Transverse colon (tissue), 4 donors: ENCODE results near the gene DOCK1. TPM values are rescaled to one million over a fixed set of nuclear protein-coding genes. Genes with fewer than 3 reads are reported as not detected.
A peak's percentile ranks its signal among the peaks of the same experiment; 100 is the strongest.

Source experiments
- DNase-seq: peaks from one replicate; pipeline ENCODE4 v3.0.0-alpha.2; 2019
- H3K27ac ChIP-seq, 4 donors: fragments of 200-600 bp; sonication (generic); 2 replicates each; pipeline ENCODE4 v1.5.1; 2016 to 2018; ENCODE audit warnings: inconsistent platforms in 4 of 4
- H3K27me3 ChIP-seq: fragments of 200-600 bp; sonication (generic); 2 replicates; pipeline ENCODE4 v1.5.1; 2017; ENCODE audit warnings: inconsistent platforms
- H3K36me3 ChIP-seq, 4 donors: fragments of 200-600 bp; sonication (generic); 2 replicates each; pipeline ENCODE4 v1.5.1; 2017 to 2019; ENCODE audit warnings: inconsistent platforms in 4 of 4
- H3K4me1 ChIP-seq, 4 donors: fragments of 200-600 bp; sonication (generic); 2 replicates each; pipeline ENCODE4 v1.5.1; 2017 to 2020; ENCODE audit warnings: inconsistent platforms in 4 of 4
- H3K4me3 ChIP-seq, 4 donors: fragments of 200-600 bp; sonication (generic); 1 replicate in 1 of 4; 2 replicates in 3 of 4; pipeline versions ENCODE4 v1.5.1 to v1.6.1; 2017 to 2019; ENCODE audit warnings: inconsistent platforms in 4 of 4
- H3K9me3 ChIP-seq, 2 donors: fragments of 200-600 bp; sonication (generic); 2 replicates each; pipeline ENCODE4 v1.5.1; 2017 to 2019; ENCODE audit warnings: inconsistent platforms in 2 of 2
- CTCF ChIP-seq, 5 experiments: fragments of 200-600 bp in 3 of 5; fragments of 450-650 bp in 2 of 5; sonication (generic) in 3 of 5; IDR thresholded peaks; 1 replicate in 2 of 5; 2 replicates in 3 of 5; pipeline ENCODE4 v1.5.1; 2016 to 2017; ENCODE audit warnings: antibody characterized with exemption in 5 of 5, inconsistent platforms in 3 of 5, mild to moderate bottlenecking in 2 of 5, moderate library complexity in 1 of 5
- EP300 ChIP-seq: sonication (generic); formaldehyde crosslinking; IDR thresholded peaks from one replicate; pipeline ENCODE4 v1.6.1; 2017; ENCODE audit warnings: antibody characterized with exemption, low read depth
- POLR2A ChIP-seq: fragments of 450-650 bp; IDR thresholded peaks from one replicate; pipeline ENCODE4 v1.6.1; 2016; ENCODE audit warnings: antibody characterized with exemption, mild to moderate bottlenecking, moderate library complexity
- POLR2AphosphoS5 ChIP-seq, 3 donors: sonication (generic); formaldehyde crosslinking; IDR thresholded peaks; one replicate each; pipeline ENCODE4 v1.6.1; 2016; ENCODE audit warnings: antibody characterized with exemption in 3 of 3
- WGBS, 2 donors: methylation state at CpG; one replicate each; pipeline ENCODE4 v1.1.5; 2018; ENCODE audit warnings: low coverage in 1 of 2; 5-methylcytosine and 5-hydroxymethylcytosine counted together
- in situ Hi-C, 4 donors: fragments of 200-750 bp; cut with MboI; loops; one replicate each; pipeline versions ENCODE4 v1.15.0 to v1.15.1; 2017; ENCODE audit warnings: low sequenced_read_pairs in 3 of 4, low pct_ligation_motif_present in 1 of 4, low pct_unique_long_range_greater_than_20kb in 1 of 4
- intact Hi-C: fragments of 100-400 bp; cut with DNase I; formaldehyde crosslinking; loops from one replicate; pipeline ENCODE4 v1.15.1; 2023; ENCODE audit warnings: low total_unique reads
- total RNA-seq, 4 donors: library from RNA; depleted of rRNA; stranded (reverse); fragments of >200 nt; gene quantifications; one replicate each; pipeline ENCODE4 v1.1.0, GENCODE V29; 2016

The DOCK1 gene
- total RNA-seq, 4 donors from 2014 or later, result 75.1 to 200 (median 92.5) TPM

GRCh38 chr10:127011174-127011573, 105.9 kb downstream of the DOCK1 start:
- no peak for DNase-seq
- Histone ChIP-seq H3K27me3 (no peaks in the 10 kb centered on the region), H3K4me1 (peaks cover 4 to 37% (median 19%) of the 10 kb centered on the region in 4 donors), H3K4me3 (no peak overlapping the region), H3K36me3 (peaks cover 0 to 5% (median 0%) of the 10 kb centered on the region in 4 donors), H3K27ac (no peak overlapping the region), H3K9me3 (no peaks in the 10 kb centered on the region)
- intact Hi-C loops, result no loop called here
- in situ Hi-C loops, result no loop called here
- TF ChIP-seq EP300, result no peak
- TF ChIP-seq POLR2AphosphoS5 (IDR thresholded peaks at IDR 0.05), result no peak
- TF ChIP-seq POLR2A, result no peak
- no peak for TF ChIP-seq CTCF (IDR thresholded peaks at IDR 0.05)
- WGBS, 2 donors, result 55 to 68% methylated on average over 5 of the region's 5 CpGs

GRCh38 chr10:127012071-127012768, 107.0 kb downstream of the DOCK1 start:
- no peaks in the 10 kb centered on the region for H3K27me3 ChIP-seq
- peaks cover 4 to 37% (median 19%) of the 10 kb centered on the region in 4 donors for H3K4me1 ChIP-seq
- TF ChIP-seq POLR2AphosphoS5 (IDR thresholded peaks at IDR 0.05) (no peak), CTCF (IDR thresholded peaks at IDR 0.05) (no peak), POLR2A (no peak), EP300 (no peak)
- H3K27ac ChIP-seq, result peak overlapping the region; percentile 78 to 88 (median 87)
- in situ Hi-C loops (no loop called here), intact Hi-C loops (no loop called here)
- no peak overlapping the region for H3K4me3 ChIP-seq
- no peaks in the 10 kb centered on the region for H3K9me3 ChIP-seq
- WGBS, 2 donors, result 81% methylated on average over 19 to 24 of the region's 24 CpGs
- no peak for DNase-seq
- H3K36me3 ChIP-seq, result peaks cover 0 to 5% (median 0%) of the 10 kb centered on the region in 4 donors

- intact Hi-C loops (no loop called here), in situ Hi-C loops (no loop called here)
- Histone ChIP-seq H3K36me3 (peaks cover 0 to 5% (median 0%) of the 10 kb centered on the region in 4 donors), H3K9me3 (no peaks in the 10 kb centered on the region), H3K27ac (peak overlapping the region; percentile 78 to 88 (median 87)), H3K4me3 (peak overlapping the region in 1 of 4 donors; percentile 8), H3K27me3 (no peaks in the 10 kb centered on the region), H3K4me1 (peaks cover 4 to 37% (median 19%) of the 10 kb centered on the region in 4 donors)
- WGBS, 2 donors, result 20 to 32% methylated on average over 2 to 10 of the region's 10 CpGs
- TF ChIP-seq CTCF (IDR thresholded peaks at IDR 0.05) (no peak), POLR2A (peak; percentile 58), POLR2AphosphoS5 (IDR thresholded peaks at IDR 0.05) (peak; percentile 44 to 72 (median 70)), EP300 (no peak)
- peak; percentile 92 for DNase-seq
These were observed 107.5 kb downstream of the DOCK1 start for GRCh38 chr10:127012769-127013152.

- no peaks in the 10 kb centered on the region for H3K27me3 ChIP-seq
- TF ChIP-seq CTCF (IDR thresholded peaks at IDR 0.05), result peak in 3 of 5 experiments; percentile 9 to 54 (median 40)
- TF ChIP-seq POLR2AphosphoS5 (IDR thresholded peaks at IDR 0.05), result peak in 2 of 3 donors; percentile 29 to 56
- no peak for TF ChIP-seq EP300
- peak; percentile 18 for TF ChIP-seq POLR2A
- peaks cover 4 to 37% (median 19%) of the 10 kb centered on the region in 4 donors for H3K4me1 ChIP-seq
- DNase-seq, result peak; percentile 82
- intact Hi-C loops (no loop called here), in situ Hi-C loops (no loop called here)
- H3K9me3 ChIP-seq, result no peaks in the 10 kb centered on the region
- H3K27ac ChIP-seq, result peak overlapping the region; percentile 78 to 88 (median 87)
- 25 to 35% methylated on average over 2 to 9 of the region's 9 CpGs for WGBS, 2 donors
- peak overlapping the region in 1 of 4 donors; percentile 8 for H3K4me3 ChIP-seq
- H3K36me3 ChIP-seq, result peaks cover 0 to 5% (median 0%) of the 10 kb centered on the region in 4 donors
These were observed 108.0 kb downstream of the DOCK1 start for GRCh38 chr10:127013211-127013656.
